ENCODE measurements around the gene CFAP54. TPM values are rescaled to one million over a fixed set of nuclear protein-coding genes. Genes with fewer than 3 reads are reported as not detected.

The CFAP54 gene
- total RNA-seq, 1 experiment from 2014 or later = 0.40 TPM

GRCh38 chr12:96821592-96821991 lies 332.2 kb downstream of the CFAP54 start:
- in situ Hi-C loops (cut with HindIII; ENCODE audit: low pct_unique_long_range_greater_than_20kb, low sequenced_read_pairs) = no loop called here
- no peak for DNase-seq (ENCODE audit: low read depth, low spot score)

- DNase-seq (ENCODE audit: low read depth, low spot score) = no peak
Observed at GRCh38 chr12:96822641-96823040, 333.3 kb downstream of the CFAP54 start.

GRCh38 chr12:96824074-96824837 lies 334.9 kb downstream of the CFAP54 start:
- DNase-seq (ENCODE audit: low read depth, low spot score) = no peak
- in situ Hi-C loops (cut with HindIII; ENCODE audit: low pct_unique_long_range_greater_than_20kb, low sequenced_read_pairs) = no loop called here

More at GRCh38 chr12:96822641-96823040, 333.3 kb downstream of the CFAP54 start:
- in situ Hi-C loops (cut with HindIII; ENCODE audit: low pct_unique_long_range_greater_than_20kb, low sequenced_read_pairs) = no loop called here

- in situ Hi-C loops (cut with HindIII; ENCODE audit: low pct_unique_long_range_greater_than_20kb, low sequenced_read_pairs) = no loop called here
Observed at GRCh38 chr12:96824838-96825236, 335.5 kb downstream of the CFAP54 start.

GRCh38 chr12:96828169-96828789 lies 338.9 kb downstream of the CFAP54 start:
- in situ Hi-C loops (cut with HindIII; ENCODE audit: low pct_unique_long_range_greater_than_20kb, low sequenced_read_pairs) = no loop called here
- DNase-seq (ENCODE audit: low read depth, low spot score) = peak; percentile 16

More at GRCh38 chr12:96824838-96825236, 335.5 kb downstream of the CFAP54 start:
- DNase-seq (ENCODE audit: low read depth, low spot score) = no peak

GRCh38 chr12:96829354-96829753 lies 340.0 kb downstream of the CFAP54 start:
- no peak for DNase-seq (ENCODE audit: low read depth, low spot score)
- in situ Hi-C loops (cut with HindIII; ENCODE audit: low pct_unique_long_range_greater_than_20kb, low sequenced_read_pairs) = no loop called here

GRCh38 chr12:96831346-96831745 lies 342.0 kb downstream of the CFAP54 start:
- in situ Hi-C loops (cut with HindIII; ENCODE audit: low pct_unique_long_range_greater_than_20kb, low sequenced_read_pairs) = no loop called here
- no peak for DNase-seq (ENCODE audit: low read depth, low spot score)

DNA sequence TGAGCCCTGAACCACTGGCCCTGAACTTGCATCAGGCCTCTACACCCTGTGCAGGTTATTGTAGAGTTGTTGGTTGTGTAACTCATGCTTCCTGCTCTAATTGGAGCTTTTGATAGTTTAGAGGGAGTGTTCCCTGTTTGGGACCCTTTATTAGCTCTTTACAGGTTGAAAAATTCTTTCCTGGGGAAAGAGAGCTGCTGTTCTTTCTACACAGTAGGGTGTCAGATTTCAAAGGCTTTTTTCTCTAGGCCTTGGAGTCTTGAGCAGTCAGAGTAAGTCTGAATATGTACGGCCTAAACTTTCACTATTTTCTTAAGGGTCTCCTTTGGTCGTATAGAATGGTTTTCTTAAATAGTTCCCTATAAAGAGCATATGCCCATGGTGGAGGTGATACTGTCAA lies 356.9 kb downstream of the CFAP54 start:
- DNase-seq (ENCODE audit: low read depth, low spot score) = no peak
- in situ Hi-C loops (cut with HindIII; ENCODE audit: low pct_unique_long_range_greater_than_20kb, low sequenced_read_pairs) = no loop called here

GRCh38 chr12:96850676-96851075 lies 361.3 kb downstream of the CFAP54 start:
- DNase-seq (ENCODE audit: low read depth, low spot score) = no peak
- in situ Hi-C loops (cut with HindIII; ENCODE audit: low pct_unique_long_range_greater_than_20kb, low sequenced_read_pairs) = no loop called here

GRCh38 chr12:96858162-96858561 lies 368.8 kb downstream of the CFAP54 start:
- DNase-seq (ENCODE audit: low read depth, low spot score) = no peak
- in situ Hi-C loops (cut with HindIII; ENCODE audit: low pct_unique_long_range_greater_than_20kb, low sequenced_read_pairs) = no loop called here

DNA sequence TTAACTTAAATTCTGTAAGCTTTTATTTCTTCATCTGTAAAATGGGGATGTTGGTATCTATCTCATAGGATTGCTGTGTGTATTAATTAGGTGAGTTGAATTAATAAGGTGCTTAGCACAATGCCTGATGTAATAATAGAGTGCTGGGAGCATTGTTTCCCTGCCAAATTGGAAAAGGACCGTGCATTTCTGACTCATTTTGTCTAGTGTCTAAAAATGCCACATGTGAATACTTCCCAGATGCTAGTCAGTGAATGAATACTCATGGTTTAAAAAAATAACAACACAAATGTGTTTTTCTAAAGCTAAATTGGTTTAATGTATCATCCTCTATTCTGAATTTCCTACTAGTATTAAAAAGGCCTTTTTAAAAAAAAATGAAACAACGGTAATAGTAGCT lies 372.3 kb downstream of the CFAP54 start:
- in situ Hi-C loops (cut with HindIII; ENCODE audit: low pct_unique_long_range_greater_than_20kb, low sequenced_read_pairs) = no loop called here
- DNase-seq (ENCODE audit: low read depth, low spot score) = no peak

- in situ Hi-C loops (cut with HindIII; ENCODE audit: low pct_unique_long_range_greater_than_20kb, low sequenced_read_pairs) = no loop called here
- no peak for DNase-seq (ENCODE audit: low read depth, low spot score)
Observed at GRCh38 chr12:96862326-96862725, 372.9 kb downstream of the CFAP54 start.

DNA sequence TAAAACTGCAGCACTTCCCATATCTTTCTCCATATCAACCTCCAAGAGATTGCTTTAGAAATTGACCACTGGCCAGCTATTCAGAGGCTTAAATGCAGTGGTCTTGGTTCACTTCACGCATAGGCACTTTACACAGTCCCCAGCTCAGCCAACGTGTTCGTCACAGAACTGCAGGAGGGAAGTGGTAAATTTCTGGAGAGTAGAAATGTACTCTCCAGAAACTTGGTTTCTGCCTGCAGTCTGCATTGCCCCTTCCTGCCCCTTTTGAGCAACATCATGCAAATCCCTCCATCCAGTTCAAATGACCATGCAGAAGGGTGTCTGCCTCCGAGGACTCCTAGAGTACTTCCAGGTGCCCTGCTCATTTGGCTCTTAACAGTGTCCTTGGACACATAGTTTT lies 375.0 kb downstream of the CFAP54 start:
- DNase-seq (ENCODE audit: low read depth, low spot score) = no peak
- in situ Hi-C loops (cut with HindIII; ENCODE audit: low pct_unique_long_range_greater_than_20kb, low sequenced_read_pairs) = no loop called here

- in situ Hi-C loops (cut with HindIII; ENCODE audit: low pct_unique_long_range_greater_than_20kb, low sequenced_read_pairs) = no loop called here
- DNase-seq (ENCODE audit: low read depth, low spot score) = no peak
Observed at GRCh38 chr12:96866801-96867590, 377.6 kb downstream of the CFAP54 start.

GRCh38 chr12:96870946-96871345 lies 381.6 kb downstream of the CFAP54 start:
- in situ Hi-C loops (cut with HindIII; ENCODE audit: low pct_unique_long_range_greater_than_20kb, low sequenced_read_pairs) = no loop called here
- DNase-seq (ENCODE audit: low read depth, low spot score) = no peak

- in situ Hi-C loops (cut with HindIII; ENCODE audit: low pct_unique_long_range_greater_than_20kb, low sequenced_read_pairs) = no loop called here
- no peak for DNase-seq (ENCODE audit: low read depth, low spot score)
Observed at GRCh38 chr12:96872961-96873360, 383.6 kb downstream of the CFAP54 start.

DNA sequence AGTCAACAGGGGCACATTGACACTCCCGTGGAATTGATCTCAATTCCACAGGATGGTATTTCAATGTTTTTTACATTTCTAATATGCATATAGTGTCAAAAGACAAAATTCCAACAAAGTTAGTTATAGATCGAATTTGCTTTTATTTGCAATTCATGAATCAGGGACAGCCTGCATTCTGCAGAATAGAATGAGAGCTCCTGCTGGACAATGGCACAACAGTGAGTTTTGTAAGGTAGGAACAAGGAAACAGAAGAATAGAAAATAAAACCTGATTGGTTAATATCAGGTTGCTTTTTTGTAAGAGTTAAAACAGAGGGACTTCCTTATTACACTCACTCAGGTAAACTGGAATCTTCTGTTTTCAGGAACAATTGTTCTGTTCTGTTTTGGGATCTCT lies 384.8 kb downstream of the CFAP54 start:
- no peak for DNase-seq (ENCODE audit: low read depth, low spot score)
- in situ Hi-C loops (cut with HindIII; ENCODE audit: low pct_unique_long_range_greater_than_20kb, low sequenced_read_pairs) = no loop called here

GRCh38 chr12:96876966-96877365 lies 387.6 kb downstream of the CFAP54 start:
- in situ Hi-C loops (cut with HindIII; ENCODE audit: low pct_unique_long_range_greater_than_20kb, low sequenced_read_pairs) = no loop called here
- DNase-seq (ENCODE audit: low read depth, low spot score) = no peak
